ENCODE data around the gene RBM15B. TPM values are rescaled to one million over a fixed set of nuclear protein-coding genes. Genes with fewer than 3 reads are reported as not detected.

RBM15B gene
- total RNA-seq, 4 donors from 2014 or later = 23.1 to 34.6 (median 27.4) TPM

DNA sequence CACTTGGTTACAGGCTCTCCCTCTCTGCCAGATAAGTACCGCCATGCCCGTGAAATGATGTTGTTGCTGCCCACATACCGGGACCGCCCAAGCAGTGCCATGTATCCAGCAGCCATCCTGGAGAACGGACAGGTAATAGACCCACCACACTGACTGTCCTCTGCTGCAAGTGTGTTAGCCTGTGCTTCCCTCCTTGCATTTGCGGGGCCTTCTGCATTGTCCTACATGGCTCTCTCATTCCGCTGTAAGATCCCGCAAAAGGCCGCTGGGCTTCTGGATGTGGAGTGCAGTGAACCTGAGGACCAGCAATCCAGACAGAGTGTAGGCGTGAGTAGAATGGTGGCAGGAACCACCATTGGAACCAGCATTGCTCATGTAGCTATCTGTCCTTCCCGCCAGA is 16.6 kb upstream of the RBM15B start:
- Histone ChIP-seq H3K27ac (no peak overlapping the region), H3K4me3 (no peak overlapping the region), H3K27me3 (no peaks in the 10 kb centered on the region), H3K36me3 (no peaks in the 10 kb centered on the region), H3K9me3 (no peaks in the 10 kb centered on the region), H3K4me1 (no peaks in the 10 kb centered on the region)
- DNase-seq = no peak
- TF ChIP-seq, protein P1, sequence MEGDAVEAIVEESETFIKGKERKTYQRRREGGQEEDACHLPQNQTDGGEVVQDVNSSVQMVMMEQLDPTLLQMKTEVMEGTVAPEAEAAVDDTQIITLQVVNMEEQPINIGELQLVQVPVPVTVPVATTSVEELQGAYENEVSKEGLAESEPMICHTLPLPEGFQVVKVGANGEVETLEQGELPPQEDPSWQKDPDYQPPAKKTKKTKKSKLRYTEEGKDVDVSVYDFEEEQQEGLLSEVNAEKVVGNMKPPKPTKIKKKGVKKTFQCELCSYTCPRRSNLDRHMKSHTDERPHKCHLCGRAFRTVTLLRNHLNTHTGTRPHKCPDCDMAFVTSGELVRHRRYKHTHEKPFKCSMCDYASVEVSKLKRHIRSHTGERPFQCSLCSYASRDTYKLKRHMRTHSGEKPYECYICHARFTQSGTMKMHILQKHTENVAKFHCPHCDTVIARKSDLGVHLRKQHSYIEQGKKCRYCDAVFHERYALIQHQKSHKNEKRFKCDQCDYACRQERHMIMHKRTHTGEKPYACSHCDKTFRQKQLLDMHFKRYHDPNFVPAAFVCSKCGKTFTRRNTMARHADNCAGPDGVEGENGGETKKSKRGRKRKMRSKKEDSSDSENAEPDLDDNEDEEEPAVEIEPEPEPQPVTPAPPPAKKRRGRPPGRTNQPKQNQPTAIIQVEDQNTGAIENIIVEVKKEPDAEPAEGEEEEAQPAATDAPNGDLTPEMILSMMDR (IDR thresholded peaks at IDR 0.05) = no peak
- TF ChIP-seq POLR2A (IDR thresholded peaks at IDR 0.05) = no peak

DNA sequence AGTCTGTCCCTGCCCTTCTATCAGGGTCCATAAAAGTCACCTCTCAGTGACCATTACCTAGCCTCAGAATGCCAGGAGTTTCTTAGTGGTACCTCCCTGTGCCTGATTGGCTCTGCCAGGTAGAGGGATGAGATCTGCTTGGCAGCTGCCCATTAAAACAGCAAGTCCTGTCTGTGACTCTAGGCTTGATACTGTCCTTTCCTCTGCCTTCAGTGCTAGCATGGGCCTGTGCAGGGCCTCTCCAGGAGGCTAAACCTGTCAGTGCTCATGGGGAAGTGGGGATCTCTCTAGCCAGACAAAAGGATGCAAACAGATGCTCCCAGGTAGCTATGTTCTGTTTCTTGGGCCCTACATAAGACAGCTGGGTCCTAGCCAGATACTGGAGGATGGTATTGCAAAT is 15.9 kb upstream of the RBM15B start:
- TF ChIP-seq POLR2A (IDR thresholded peaks at IDR 0.05) = no peak
- TF ChIP-seq, protein P1 (IDR thresholded peaks at IDR 0.05) = no peak

DNA sequence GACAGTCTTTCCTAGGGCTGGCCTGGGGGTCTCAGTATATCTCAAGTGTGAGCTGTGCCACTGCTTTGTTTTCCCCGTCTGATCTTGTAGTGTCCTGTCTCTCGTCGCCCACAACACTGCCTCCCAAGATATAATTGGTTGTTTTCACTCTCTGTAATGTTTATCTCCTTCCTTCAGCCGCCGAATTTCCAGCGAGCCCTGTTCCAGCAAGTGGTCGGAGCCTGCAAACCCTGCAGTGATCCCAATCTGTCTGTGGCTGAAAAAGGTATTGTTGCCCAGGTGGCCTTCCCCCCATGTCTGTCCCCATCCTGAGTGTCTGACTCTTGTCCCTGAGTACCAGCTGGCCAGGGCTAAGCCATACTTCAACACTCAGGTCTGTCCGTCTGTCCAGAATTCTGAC is 15.5 kb upstream of the RBM15B start:
- no peak for TF ChIP-seq POLR2A (IDR thresholded peaks at IDR 0.05)
- TF ChIP-seq, protein P1 (IDR thresholded peaks at IDR 0.05) = no peak
- no peaks in the 10 kb centered on the region for H3K27me3 ChIP-seq

More for the DNA sequence above, 15.9 kb upstream of the RBM15B start:
- no peak for DNase-seq
- Histone ChIP-seq H3K4me3 (no peak overlapping the region), H3K27ac (no peak overlapping the region), H3K9me3 (no peaks in the 10 kb centered on the region), H3K4me1 (no peaks in the 10 kb centered on the region), H3K27me3 (no peaks in the 10 kb centered on the region), H3K36me3 (no peaks in the 10 kb centered on the region)

DNA sequence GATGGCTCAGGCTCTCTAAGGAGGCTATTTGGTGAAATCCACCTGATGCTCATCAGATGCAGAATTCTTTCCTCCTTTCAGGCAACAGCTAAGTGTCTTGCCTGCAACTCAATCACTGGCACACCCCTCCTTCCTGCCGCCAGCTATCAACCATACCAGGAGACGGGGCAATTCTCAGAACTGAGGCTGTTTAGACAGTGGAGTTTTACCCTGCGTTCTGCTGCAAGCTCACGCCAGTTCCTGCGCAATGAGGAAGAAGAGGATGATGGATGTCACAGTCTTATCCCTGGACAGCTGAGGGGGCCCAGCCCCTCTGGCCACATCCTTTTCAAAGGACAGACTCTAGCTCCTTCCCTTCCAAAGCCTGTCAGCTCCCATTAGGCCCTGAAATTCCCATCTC is 13.0 kb upstream of the RBM15B start:
- no peaks in the 10 kb centered on the region for H3K4me1 ChIP-seq
- H3K4me3 ChIP-seq = no peak overlapping the region
- no peaks in the 10 kb centered on the region for H3K27me3 ChIP-seq
- no peak overlapping the region for H3K27ac ChIP-seq
- DNase-seq = peak in 2 of 3 donors; percentile 11 to 15
- TF ChIP-seq POLR2A (IDR thresholded peaks at IDR 0.05) = no peak
- TF ChIP-seq, protein P1 (IDR thresholded peaks at IDR 0.05) = no peak
- no peaks in the 10 kb centered on the region for H3K9me3 ChIP-seq
- no peaks in the 10 kb centered on the region for H3K36me3 ChIP-seq

More for the DNA sequence above, 15.5 kb upstream of the RBM15B start:
- Histone ChIP-seq H3K27ac (no peak overlapping the region), H3K4me3 (no peak overlapping the region), H3K4me1 (no peaks in the 10 kb centered on the region), H3K36me3 (no peaks in the 10 kb centered on the region), H3K9me3 (no peaks in the 10 kb centered on the region)
- no peak for DNase-seq

GRCh38 chr3:51378726-51379125 is 12.4 kb upstream of the RBM15B start:
- no peak for TF ChIP-seq POLR2A (IDR thresholded peaks at IDR 0.05)
- peaks cover 0 to 7% (median 1%) of the 10 kb centered on the region in 4 donors for H3K4me1 ChIP-seq
- no peaks in the 10 kb centered on the region for H3K27me3 ChIP-seq
- H3K27ac ChIP-seq = no peak overlapping the region
- no peaks in the 10 kb centered on the region for H3K9me3 ChIP-seq
- no peaks in the 10 kb centered on the region for H3K36me3 ChIP-seq
- no peak overlapping the region for H3K4me3 ChIP-seq
- peak in 2 of 3 donors; percentile 6 to 33 for DNase-seq

- H3K4me3 ChIP-seq = no peak overlapping the region
- TF ChIP-seq POLR2A (IDR thresholded peaks at IDR 0.05) = no peak
- TF ChIP-seq, protein P1 (IDR thresholded peaks at IDR 0.05) = no peak
- no peak for DNase-seq
- H3K36me3 ChIP-seq = no peaks in the 10 kb centered on the region
- peaks cover 0 to 12% (median 5%) of the 10 kb centered on the region in 4 donors for H3K4me1 ChIP-seq
- no peaks in the 10 kb centered on the region for H3K27me3 ChIP-seq
- no peaks in the 10 kb centered on the region for H3K9me3 ChIP-seq
- H3K27ac ChIP-seq = no peak overlapping the region
Measured at GRCh38 chr3:51379301-51379700, 11.8 kb upstream of the RBM15B start.
